DND-41 (cell line): ENCODE measurements around the gene AHCY.

ENCODE experiments used
- EZH2 ChIP-seq: IDR thresholded peaks from 3 replicates; pipeline ENCODE4 v1.6.1; 2012; ENCODE audit warnings: borderline replicate concordance, low read depth, mild to moderate bottlenecking, moderate library complexity, low read length, inconsistent platforms; ENCODE audit not compliant: severe bottlenecking
- TF ChIP-seq, protein P1 (sequence below): IDR thresholded peaks from 2 replicates; pipeline ENCODE4 v1.5.1; 2012; ENCODE audit warnings: borderline replicate concordance, low read length, moderate library complexity, mild to moderate bottlenecking; ENCODE audit not compliant: poor library complexity, severe bottlenecking; ENCODE audit errors: extremely low read depth

DNA sequence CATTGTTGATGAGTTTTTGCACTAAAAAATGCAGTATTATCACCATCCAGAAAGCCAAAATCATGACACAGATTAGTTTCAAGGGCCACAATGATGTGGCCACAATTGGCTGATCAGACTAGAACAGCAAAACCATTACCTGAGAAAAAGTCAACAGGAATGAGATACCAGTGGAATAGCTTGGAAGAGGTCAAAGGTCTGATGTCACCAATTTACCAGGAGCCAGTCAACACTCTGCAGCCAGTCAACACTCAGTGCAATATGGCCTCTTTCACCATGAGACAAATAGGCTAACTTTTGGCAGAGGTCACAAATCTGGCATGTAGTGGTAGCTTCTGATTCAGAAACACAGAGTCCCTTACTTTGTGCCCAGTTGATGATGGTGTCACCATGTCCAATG lies 69.5 kb downstream of the AHCY start:
- TF ChIP-seq, protein P1, sequence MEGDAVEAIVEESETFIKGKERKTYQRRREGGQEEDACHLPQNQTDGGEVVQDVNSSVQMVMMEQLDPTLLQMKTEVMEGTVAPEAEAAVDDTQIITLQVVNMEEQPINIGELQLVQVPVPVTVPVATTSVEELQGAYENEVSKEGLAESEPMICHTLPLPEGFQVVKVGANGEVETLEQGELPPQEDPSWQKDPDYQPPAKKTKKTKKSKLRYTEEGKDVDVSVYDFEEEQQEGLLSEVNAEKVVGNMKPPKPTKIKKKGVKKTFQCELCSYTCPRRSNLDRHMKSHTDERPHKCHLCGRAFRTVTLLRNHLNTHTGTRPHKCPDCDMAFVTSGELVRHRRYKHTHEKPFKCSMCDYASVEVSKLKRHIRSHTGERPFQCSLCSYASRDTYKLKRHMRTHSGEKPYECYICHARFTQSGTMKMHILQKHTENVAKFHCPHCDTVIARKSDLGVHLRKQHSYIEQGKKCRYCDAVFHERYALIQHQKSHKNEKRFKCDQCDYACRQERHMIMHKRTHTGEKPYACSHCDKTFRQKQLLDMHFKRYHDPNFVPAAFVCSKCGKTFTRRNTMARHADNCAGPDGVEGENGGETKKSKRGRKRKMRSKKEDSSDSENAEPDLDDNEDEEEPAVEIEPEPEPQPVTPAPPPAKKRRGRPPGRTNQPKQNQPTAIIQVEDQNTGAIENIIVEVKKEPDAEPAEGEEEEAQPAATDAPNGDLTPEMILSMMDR: no peak
- no peak for TF ChIP-seq EZH2
